Measurements from ENCODE around the gene SORCS2. TPM values are rescaled to one million over a fixed set of nuclear protein-coding genes. Genes with fewer than 3 reads are reported as not detected.

Gene SORCS2
- total and polyA plus RNA-seq, 2 of the 8 experiments (the other 6 are each of a cell fraction or from before 2014, with no cell fraction given), result 0.36 to 1.8 TPM

- Histone ChIP-seq H3K23me2 (ENCODE audit: low read depth, low read length) (0 out of 2 replicates have a peak, but pooled peaks cover under 1% of the 10 kb centered on the region), H4K8ac (ENCODE audit: extremely low read depth, insufficient read depth, low read length) (no peak overlapping the region), H4K5ac (ENCODE audit: insufficient read length, low read depth, low read length) (no peak overlapping the region), H3K14ac (ENCODE audit: insufficient read length) (no peak overlapping the region), H3K4me2 (ENCODE audit: insufficient read depth in 1 of 2, low read depth in 2 of 2, low read length in 2 of 2) (peak overlapping the region in 1 of 2 experiments; percentile 23; a peak in 1 of 4 replicates), H3K4ac (replicated peaks; ENCODE audit: insufficient read length, low read depth, low read length) (no peak overlapping the region), H2BK15ac (ENCODE audit: low read length) (no peak overlapping the region), H4K20me1 (replicated peaks in 1 of 2; ENCODE audit: control insufficient read depth in 1 of 2, insufficient read depth in 2 of 2, low read length in 2 of 2) (no peaks in the 10 kb centered on the region), H2BK5ac (ENCODE audit: low read depth, low read length) (no peak overlapping the region), H3K79me1 (ENCODE audit: low read depth, low read length) (no peaks in the 10 kb centered on the region), H3K18ac (ENCODE audit: extremely low read depth, low read length) (peak overlapping the region; percentile 19), H3K56ac (replicated peaks; ENCODE audit: insufficient read length, low read depth, low read length) (no peak overlapping the region), H2BK20ac (ENCODE audit: low read length) (no peak overlapping the region), H3K9me3 (ENCODE audit: insufficient read depth in 2 of 2, low read depth in 1 of 2, low read length in 1 of 2) (no peaks in the 10 kb centered on the region), H2BK12ac (ENCODE audit: low read depth, low read length) (peak overlapping the region; percentile 5; the same call in 1 of the 2 replicates), H3K23ac (ENCODE audit: insufficient read length) (no peak overlapping the region), H3K4me3 (ENCODE audit: extremely low read depth in 1 of 4, insufficient read depth in 2 of 4, low read depth in 3 of 4, low read length in 4 of 4) (no peak overlapping the region), H4K91ac (replicated peaks; ENCODE audit: insufficient read length, low read length) (no peak overlapping the region), H3K79me2 (ENCODE audit: control insufficient read depth in 1 of 2, insufficient read depth in 2 of 2, low read length in 2 of 2) (no peaks in the 10 kb centered on the region), H2AFZ (ENCODE audit: low read length) (no peak overlapping the region), H3K4me1 (replicated peaks in 1 of 4; ENCODE audit: control insufficient read depth in 3 of 4, insufficient read depth in 4 of 4, low read length in 3 of 4) (peaks cover 0 to 14% (median 12%) of the 10 kb centered on the region in 4 experiments; a peak in 6 of 7 replicates), H3K9ac (replicated peaks in 1 of 4; ENCODE audit: extremely low read depth in 1 of 4, low read depth in 3 of 4, low read length in 3 of 4) (no peak overlapping the region), H3K36me3 (ENCODE audit: control insufficient read depth in 2 of 4, insufficient read depth in 4 of 4, low read length in 3 of 4) (no peaks in the 10 kb centered on the region), H3K27ac (ENCODE audit: low read depth, low read length) (no peak overlapping the region), H2BK120ac (replicated peaks; ENCODE audit: low read depth, low read length) (no peak overlapping the region), H2AK5ac (ENCODE audit: low read depth, low read length) (no peak overlapping the region), H3K27me3 (replicated peaks in 1 of 4; ENCODE audit: control insufficient read depth in 3 of 4, extremely low read depth in 1 of 4, insufficient read depth in 3 of 4, low read length in 3 of 4) (no peaks in the 10 kb centered on the region)
- ChIA-PET POLR2A (ENCODE audit: partially characterized antibody) (no interaction called here), CTCF (ENCODE audit: partially characterized antibody) (interaction anchor here (0.8 to 3.8 kb wide), 13 partner anchors 9 to 448 kb away, joined by 3 to 16 read pairs (median 3); no protein-coding TSS in a partner anchor)
- WGBS, 2 experiments (ENCODE audit: extremely low coverage in 1 of 2, insufficient coverage in 1 of 2, insufficient read length in 1 of 2, insufficient replicate concordance in 2 of 2, low coverage in 1 of 2, low lambda C conversion rate in 2 of 2, missing lambda C conversion rate in 1 of 2), result 80% methylated on average over 8 of the region's 8 CpGs; no CpG with 5 or more reads in 1 of the 2 experiments
- no peak for DNase-seq (ENCODE audit: low read depth in 1 of 2, low spot score in 2 of 2)
- no peak for FAIRE-seq
- no peak for TF ChIP-seq SP4 (IDR thresholded peaks at IDR 0.05; ENCODE audit: low read length)
- no peak for TF ChIP-seq HDAC2 (IDR thresholded peaks at IDR 0.05; ENCODE audit: borderline replicate concordance in 1 of 2, low read depth in 2 of 2, low read length in 2 of 2)
- no peak for TF ChIP-seq KDM1A (IDR thresholded peaks at IDR 0.05; ENCODE audit: borderline replicate concordance, low read length)
- TF ChIP-seq BCL11A (IDR thresholded peaks at IDR 0.05; ENCODE audit: low read depth in 2 of 2, low read length in 2 of 2), result no peak
- no peak for TF ChIP-seq CTCF (IDR thresholded peaks at IDR 0.05; ENCODE audit: control extremely low read depth in 1 of 3, insufficient read depth in 1 of 3, low read depth in 1 of 3, low read length in 3 of 3)
- TF ChIP-seq CREB1 (IDR thresholded peaks at IDR 0.05), result no peak
- TF ChIP-seq NANOG (IDR thresholded peaks at IDR 0.05; ENCODE audit: insufficient read depth, low read depth, low read length, poor library complexity, severe bottlenecking), result no peak
- TF ChIP-seq MAX (IDR thresholded peaks at IDR 0.05), result no peak
- no peak for TF ChIP-seq ZNF274 (IDR thresholded peaks at IDR 0.05; ENCODE audit: borderline replicate concordance, extremely low read depth, low read length)
- TF ChIP-seq NRF1 (IDR thresholded peaks at IDR 0.05; ENCODE audit: low read depth, low read length), result no peak
Measured at GRCh38 chr4:7652006-7652405, 459.7 kb downstream of the SORCS2 start.
